ENCODE results near the gene PBX1.

DNA sequence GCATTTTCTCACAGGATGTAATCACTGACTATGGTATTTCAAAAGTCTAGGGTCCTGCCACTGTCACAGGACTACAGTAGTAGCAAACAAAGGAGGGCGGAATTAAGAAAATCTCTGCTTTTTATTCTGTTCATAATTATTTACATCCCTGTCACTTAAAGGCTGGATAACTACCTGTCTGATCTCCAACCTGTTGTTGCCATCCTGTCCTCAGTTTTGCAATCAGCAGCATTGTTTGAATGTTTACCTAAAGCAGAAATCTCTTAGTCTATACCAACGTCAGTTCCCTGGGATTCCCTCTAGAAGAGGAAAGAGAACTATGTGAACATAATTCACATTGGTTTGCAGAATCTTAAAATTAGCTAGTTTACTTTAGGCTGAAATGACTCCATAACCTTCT lies 218.5 kb downstream of the PBX1 start:
- TF ChIP-seq, protein P1, sequence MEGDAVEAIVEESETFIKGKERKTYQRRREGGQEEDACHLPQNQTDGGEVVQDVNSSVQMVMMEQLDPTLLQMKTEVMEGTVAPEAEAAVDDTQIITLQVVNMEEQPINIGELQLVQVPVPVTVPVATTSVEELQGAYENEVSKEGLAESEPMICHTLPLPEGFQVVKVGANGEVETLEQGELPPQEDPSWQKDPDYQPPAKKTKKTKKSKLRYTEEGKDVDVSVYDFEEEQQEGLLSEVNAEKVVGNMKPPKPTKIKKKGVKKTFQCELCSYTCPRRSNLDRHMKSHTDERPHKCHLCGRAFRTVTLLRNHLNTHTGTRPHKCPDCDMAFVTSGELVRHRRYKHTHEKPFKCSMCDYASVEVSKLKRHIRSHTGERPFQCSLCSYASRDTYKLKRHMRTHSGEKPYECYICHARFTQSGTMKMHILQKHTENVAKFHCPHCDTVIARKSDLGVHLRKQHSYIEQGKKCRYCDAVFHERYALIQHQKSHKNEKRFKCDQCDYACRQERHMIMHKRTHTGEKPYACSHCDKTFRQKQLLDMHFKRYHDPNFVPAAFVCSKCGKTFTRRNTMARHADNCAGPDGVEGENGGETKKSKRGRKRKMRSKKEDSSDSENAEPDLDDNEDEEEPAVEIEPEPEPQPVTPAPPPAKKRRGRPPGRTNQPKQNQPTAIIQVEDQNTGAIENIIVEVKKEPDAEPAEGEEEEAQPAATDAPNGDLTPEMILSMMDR (IDR thresholded peaks at IDR 0.05): no peak
- TF ChIP-seq EP300 (IDR thresholded peaks at IDR 0.05) (no peak), POLR2A (IDR thresholded peaks at IDR 0.05; ENCODE audit: low read depth) (no peak), POLR2AphosphoS5 (IDR thresholded peaks at IDR 0.05) (no peak)
